ENCODE data around the gene AP1S3. TPM values are rescaled to one million over a fixed set of nuclear protein-coding genes. Genes with fewer than 3 reads are reported as not detected.

AP1S3 gene
- polyA plus RNA-seq, 1 experiment: 2.9 TPM

GRCh38 chr2:223859070-223859469 lies 21.7 kb upstream of the AP1S3 start:
- Histone ChIP-seq H3K4me3 (ENCODE audit: low read depth, low read length) (no peak overlapping the region), H3K9me3 (ENCODE audit: control insufficient read depth, insufficient read depth, low read length) (no peaks in the 10 kb centered on the region), H3K27ac (ENCODE audit: low read depth, low read length) (no peak overlapping the region), H3K27me3 (ENCODE audit: control insufficient read depth, insufficient read depth, low read length) (no peaks in the 10 kb centered on the region)
- POLR2A ChIA-PET: interaction anchor here (0.6 kb wide), 1 partner anchor 13 kb away, joined by 3 read pairs; no protein-coding TSS in a partner anchor
- CTCF ChIA-PET: interaction anchor here (0.6 kb wide), 1 partner anchor 10 kb away, joined by 3 read pairs; no protein-coding TSS in a partner anchor
- DNase-seq (ENCODE audit: low read depth, low spot score): no peak
- no peak for TF ChIP-seq CTCF (IDR thresholded peaks at IDR 0.05; ENCODE audit: low read depth, low read length)

GRCh38 chr2:223856584-223856983 lies 19.2 kb upstream of the AP1S3 start:
- H3K9me3 ChIP-seq (ENCODE audit: control insufficient read depth, insufficient read depth, low read length): no peaks in the 10 kb centered on the region
- ChIA-PET CTCF (interaction anchor here (0.9 kb wide), 1 partner anchor 397 kb away, joined by 3 read pairs; no protein-coding TSS in a partner anchor), POLR2A (no interaction called here)
- H3K27ac ChIP-seq (ENCODE audit: low read depth, low read length): no peak overlapping the region
- TF ChIP-seq CTCF (IDR thresholded peaks at IDR 0.05; ENCODE audit: low read depth, low read length): no peak
- H3K27me3 ChIP-seq (ENCODE audit: control insufficient read depth, insufficient read depth, low read length): no peaks in the 10 kb centered on the region
- no peak for DNase-seq (ENCODE audit: low read depth, low spot score)
- H3K4me3 ChIP-seq (ENCODE audit: low read depth, low read length): no peak overlapping the region

- DNase-seq (ENCODE audit: low read depth, low spot score): no peak
- H3K9me3 ChIP-seq (ENCODE audit: control insufficient read depth, insufficient read depth, low read length): no peaks in the 10 kb centered on the region
Observed at GRCh38 chr2:223856021-223856420, 18.6 kb upstream of the AP1S3 start.

GRCh38 chr2:223855426-223855825 lies 18.0 kb upstream of the AP1S3 start:
- no peak for DNase-seq (ENCODE audit: low read depth, low spot score)
- peaks cover 1% of the 10 kb centered on the region; the same call in 1 of the 2 replicates for H3K9me3 ChIP-seq (ENCODE audit: control insufficient read depth, insufficient read depth, low read length)
- CTCF ChIA-PET: no interaction called here
- no peak overlapping the region for H3K27ac ChIP-seq (ENCODE audit: low read depth, low read length)
- no peak overlapping the region for H3K4me3 ChIP-seq (ENCODE audit: low read depth, low read length)
- no peak for TF ChIP-seq CTCF (IDR thresholded peaks at IDR 0.05; ENCODE audit: low read depth, low read length)
- POLR2A ChIA-PET: no interaction called here
- no peaks in the 10 kb centered on the region for H3K27me3 ChIP-seq (ENCODE audit: control insufficient read depth, insufficient read depth, low read length)

More at GRCh38 chr2:223856021-223856420, 18.6 kb upstream of the AP1S3 start:
- ChIA-PET CTCF (no interaction called here), POLR2A (no interaction called here)
- no peak overlapping the region for H3K27ac ChIP-seq (ENCODE audit: low read depth, low read length)
- TF ChIP-seq CTCF (IDR thresholded peaks at IDR 0.05; ENCODE audit: low read depth, low read length): no peak
- H3K27me3 ChIP-seq (ENCODE audit: control insufficient read depth, insufficient read depth, low read length): no peaks in the 10 kb centered on the region
- H3K4me3 ChIP-seq (ENCODE audit: low read depth, low read length): no peak overlapping the region

- TF ChIP-seq CTCF (IDR thresholded peaks at IDR 0.05; ENCODE audit: low read depth, low read length): no peak
- POLR2A ChIA-PET: no interaction called here
- no peak overlapping the region for H3K27ac ChIP-seq (ENCODE audit: low read depth, low read length)
- H3K4me3 ChIP-seq (ENCODE audit: low read depth, low read length): no peak overlapping the region
- CTCF ChIA-PET: no interaction called here
- no peaks in the 10 kb centered on the region for H3K27me3 ChIP-seq (ENCODE audit: control insufficient read depth, insufficient read depth, low read length)
- H3K9me3 ChIP-seq (ENCODE audit: control insufficient read depth, insufficient read depth, low read length): peaks cover 4% of the 10 kb centered on the region; the same call in 1 of the 2 replicates
- DNase-seq (ENCODE audit: low read depth, low spot score): no peak
Observed at GRCh38 chr2:223854741-223855140, 17.4 kb upstream of the AP1S3 start.
